ENCODE data around the gene PUS1.

GRCh38 chr12:131921866-131922769 is 7.0 kb upstream of the PUS1 start:
- TF ChIP-seq CTCF (conservative IDR thresholded peaks at IDR 0.05; ENCODE audit: low read depth, low read length) (no peak), EZH2 (IDR thresholded peaks at IDR 0.05; ENCODE audit: borderline replicate concordance, low read depth, low read length, poor library complexity, severe bottlenecking) (no peak)

Data from A673 (cell line).